ENCODE results near the gene CNTNAP2. TPM values are rescaled to one million over a fixed set of nuclear protein-coding genes. Genes with fewer than 3 reads are reported as not detected.

Gene CNTNAP2
- total and polyA plus RNA-seq, 2 of the 8 experiments (the other 6 are each of a cell fraction or from before 2014, with no cell fraction given): 27.9 to 71.0 TPM

DNA sequence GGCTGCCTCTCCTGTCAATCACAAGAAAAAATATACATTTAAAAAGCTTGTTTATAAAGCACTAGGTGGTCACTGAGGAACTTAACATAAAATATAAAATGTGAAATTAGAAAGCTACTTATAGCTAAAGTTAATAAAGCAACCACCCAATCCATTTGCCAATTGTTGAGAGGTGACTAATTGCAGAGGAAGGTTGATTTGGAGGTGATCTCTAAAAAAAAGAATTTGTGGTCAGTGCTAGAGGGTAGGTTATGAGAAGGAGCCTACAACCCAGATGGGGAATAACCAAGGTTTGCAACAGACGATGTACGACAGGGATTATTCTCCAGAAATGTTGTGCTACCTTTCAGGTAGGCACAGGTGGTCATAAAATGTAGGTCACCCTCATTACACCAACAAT is 2029.7 kb downstream of the CNTNAP2 start:
- no peak overlapping the region for H3K4ac ChIP-seq (replicated peaks; ENCODE audit: insufficient read length, low read depth, low read length)
- CTCF ChIA-PET (ENCODE audit: partially characterized antibody): interaction anchor here (1.9 kb wide), 1 partner anchor 96 kb away, joined by 6 read pairs; no protein-coding TSS in a partner anchor
- H4K20me1 ChIP-seq (replicated peaks in 1 of 2; ENCODE audit: control insufficient read depth in 1 of 2, insufficient read depth in 2 of 2, low read length in 2 of 2): no peaks in the 10 kb centered on the region
- no peak overlapping the region for H3K56ac ChIP-seq (replicated peaks; ENCODE audit: insufficient read length, low read depth, low read length)
- no peak overlapping the region for H3K23ac ChIP-seq (ENCODE audit: insufficient read length)
- no peak overlapping the region for H4K8ac ChIP-seq (ENCODE audit: extremely low read depth, insufficient read depth, low read length)
- TF ChIP-seq EZH2 (IDR thresholded peaks at IDR 0.05; ENCODE audit: low read depth, low read length, severe bottlenecking) (no peak), YY1 (IDR thresholded peaks at IDR 0.05; ENCODE audit: low read depth, low read length) (no peak), POU5F1 (IDR thresholded peaks at IDR 0.05; ENCODE audit: low read depth, low read length) (no peak), HDAC2 (IDR thresholded peaks at IDR 0.05; ENCODE audit: borderline replicate concordance in 1 of 2, low read depth in 2 of 2, low read length in 2 of 2) (no peak), NRF1 (IDR thresholded peaks at IDR 0.05; ENCODE audit: low read depth, low read length) (no peak), SAP30 (IDR thresholded peaks at IDR 0.05; ENCODE audit: insufficient read depth, insufficient replicate concordance, low read length) (no peak), RFX5 (IDR thresholded peaks at IDR 0.05; ENCODE audit: borderline replicate concordance, low read depth, low read length) (no peak), HDAC6 (IDR thresholded peaks at IDR 0.05; ENCODE audit: low read depth, low read length) (no peak)
- H2AFZ ChIP-seq (ENCODE audit: low read length): no peak overlapping the region
- H3K4me2 ChIP-seq (ENCODE audit: insufficient read depth in 1 of 2, low read depth in 2 of 2, low read length in 2 of 2): no peak overlapping the region
- H3K27me3 ChIP-seq (replicated peaks in 1 of 4; ENCODE audit: control insufficient read depth in 3 of 4, extremely low read depth in 1 of 4, insufficient read depth in 3 of 4, low read length in 3 of 4): no peaks in the 10 kb centered on the region
- no peak overlapping the region for H3K4me3 ChIP-seq (ENCODE audit: extremely low read depth in 1 of 4, insufficient read depth in 2 of 4, low read depth in 3 of 4, low read length in 4 of 4)
- no peak overlapping the region for H2BK20ac ChIP-seq (ENCODE audit: low read length)
- H3K27ac ChIP-seq (ENCODE audit: low read depth, low read length): no peak overlapping the region
- no peak overlapping the region for H2BK120ac ChIP-seq (replicated peaks; ENCODE audit: low read depth, low read length)
- no peaks in the 10 kb centered on the region for H3K79me1 ChIP-seq (ENCODE audit: low read depth, low read length)
- DNase-seq (ENCODE audit: low read depth in 1 of 2, low spot score in 2 of 2) (no peak), FAIRE-seq (no peak)
- no peak overlapping the region for H2BK15ac ChIP-seq (ENCODE audit: low read length)
- H2AK5ac ChIP-seq (ENCODE audit: low read depth, low read length): no peak overlapping the region
- POLR2A ChIA-PET (ENCODE audit: partially characterized antibody): no interaction called here
- no peak overlapping the region for H4K5ac ChIP-seq (ENCODE audit: insufficient read length, low read depth, low read length)
- no peak overlapping the region for H2BK5ac ChIP-seq (ENCODE audit: low read depth, low read length)
- H3K79me2 ChIP-seq (ENCODE audit: control insufficient read depth in 1 of 2, insufficient read depth in 2 of 2, low read length in 2 of 2): no peaks in the 10 kb centered on the region
- no peak overlapping the region for H3K9ac ChIP-seq (replicated peaks in 1 of 4; ENCODE audit: extremely low read depth in 1 of 4, low read depth in 3 of 4, low read length in 3 of 4)
- no peaks in the 10 kb centered on the region for H3K4me1 ChIP-seq (replicated peaks in 1 of 4; ENCODE audit: control insufficient read depth in 3 of 4, insufficient read depth in 4 of 4, low read length in 3 of 4)
- H4K91ac ChIP-seq (replicated peaks; ENCODE audit: insufficient read length, low read length): no peak overlapping the region
- H3K9me3 ChIP-seq (ENCODE audit: insufficient read depth in 2 of 2, low read depth in 1 of 2, low read length in 1 of 2): no peaks in the 10 kb centered on the region; a peak in 2 of 4 replicates
- H3K23me2 ChIP-seq (ENCODE audit: low read depth, low read length): no peaks in the 10 kb centered on the region; the same call in 1 of the 2 replicates
- 73% methylated on average over 2 of the region's 2 CpGs; no CpG with 5 or more reads in 1 of the 2 experiments for WGBS, 2 experiments (ENCODE audit: extremely low coverage in 1 of 2, insufficient coverage in 1 of 2, insufficient read length in 1 of 2, insufficient replicate concordance in 2 of 2, low coverage in 1 of 2, low lambda C conversion rate in 2 of 2, missing lambda C conversion rate in 1 of 2)
- H2BK12ac ChIP-seq (ENCODE audit: low read depth, low read length): no peak overlapping the region
- H3K18ac ChIP-seq (ENCODE audit: extremely low read depth, low read length): no peak overlapping the region
- H3K14ac ChIP-seq (ENCODE audit: insufficient read length): no peak overlapping the region
- H3K36me3 ChIP-seq (ENCODE audit: control insufficient read depth in 2 of 4, insufficient read depth in 4 of 4, low read length in 3 of 4): no peaks in the 10 kb centered on the region
